Brain microvascular endothelial cell (primary cell): ENCODE data around the gene SLC12A9.

Source experiments
- DNase-seq: peaks from one replicate; pipeline ENCODE4 v3.0.0-alpha.2; 2020
- H3K27ac ChIP-seq: fragments of 250-450 bp; sonication (Bioruptor Pico); 2 replicates; pipeline ENCODE4 v1.5.1; 2020; ENCODE audit warnings: mild to moderate bottlenecking, moderate library complexity
- H3K27me3 ChIP-seq: fragments of 250-450 bp; sonication (Bioruptor Pico); replicated peaks from 2 replicates; pipeline ENCODE4 v1.5.1; 2020; ENCODE audit warnings: mild to moderate bottlenecking
- H3K36me3 ChIP-seq: fragments of 250-450 bp; sonication (Bioruptor Pico); replicated peaks from 2 replicates; pipeline ENCODE4 v1.5.1; 2020; ENCODE audit warnings: mild to moderate bottlenecking
- H3K4me3 ChIP-seq: 2 replicates; pipeline ENCODE4 v1.5.1; 2011; ENCODE audit warnings: low read depth, mild to moderate bottlenecking, control low read depth, low read length, moderate library complexity
- CTCF ChIP-seq: IDR thresholded peaks from 2 replicates; pipeline ENCODE4 v1.5.1; 2011; ENCODE audit warnings: low read depth, mild to moderate bottlenecking, moderate library complexity, low read length, control low read depth, inconsistent platforms; ENCODE audit errors: missing control alignments
- in situ Hi-C: cut with HindIII; loops from 2 replicates; pipeline ENCODE4 v1.10.0; 2017; ENCODE audit warnings: low sequenced_read_pairs, low pct_ligation_motif_present

The SLC12A9 gene

DNA sequence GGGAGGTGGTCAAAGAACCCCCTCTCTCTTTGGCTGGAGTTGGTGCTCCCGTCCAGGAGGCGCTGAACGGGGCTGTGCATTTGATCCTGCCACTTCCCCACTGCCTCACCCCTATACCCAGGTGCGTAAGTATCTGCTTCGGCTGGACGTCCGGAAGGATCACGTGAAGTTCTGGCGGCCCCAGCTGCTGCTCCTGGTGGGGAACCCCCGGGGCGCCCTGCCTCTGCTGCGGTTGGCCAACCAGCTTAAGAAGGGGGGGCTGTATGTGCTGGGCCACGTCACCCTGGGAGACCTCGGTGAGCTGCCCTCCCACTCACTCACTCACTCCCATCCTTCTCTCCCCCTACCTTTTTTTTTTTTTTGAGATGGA, 9.1 kb downstream of the SLC12A9 start:
- Histone ChIP-seq H3K27ac (no peak overlapping the region), H3K27me3 (no peaks in the 10 kb centered on the region), H3K4me3 (no peak overlapping the region), H3K36me3 (peaks cover 8% of the 10 kb centered on the region)
- DNase-seq, result no peak
- no peak for TF ChIP-seq CTCF
- in situ Hi-C loops, result no loop called here

DNA sequence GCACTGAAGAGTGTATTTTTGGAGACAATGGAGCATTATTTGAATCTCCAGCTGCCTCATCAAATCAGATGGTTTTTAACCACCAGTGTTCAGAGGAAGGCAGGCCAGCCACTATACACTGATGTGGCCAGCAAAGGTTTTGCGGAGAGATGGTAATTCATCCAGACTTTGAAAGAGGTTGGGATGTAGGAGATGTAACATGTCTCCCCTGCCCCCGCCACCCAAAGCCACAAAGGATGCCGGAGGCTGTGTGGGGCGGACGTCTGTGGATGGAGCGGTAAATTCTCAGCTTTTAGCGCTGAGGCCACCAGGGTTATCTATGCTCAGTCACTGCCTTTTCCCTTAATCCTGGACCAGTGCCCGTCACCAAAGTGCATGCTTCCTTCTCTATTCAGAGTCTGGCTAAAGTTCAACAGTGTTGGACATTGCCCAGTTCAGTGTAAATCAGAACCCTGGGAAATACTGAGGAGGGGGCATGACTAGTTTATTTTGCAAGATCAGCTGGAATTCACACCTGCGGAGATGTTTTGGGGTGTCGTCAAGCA, 11.0 kb downstream of the SLC12A9 start:
- TF ChIP-seq CTCF, result no peak
- in situ Hi-C loops, result no loop called here
- Histone ChIP-seq H3K36me3 (peaks cover 8% of the 10 kb centered on the region), H3K27ac (no peak overlapping the region), H3K4me3 (no peak overlapping the region), H3K27me3 (no peaks in the 10 kb centered on the region)
- no peak for DNase-seq

GRCh38 chr7:100864263-100864845, 11.8 kb downstream of the SLC12A9 start:
- no peak for TF ChIP-seq CTCF
- H3K4me3 ChIP-seq, result no peak overlapping the region
- peaks cover 11% of the 10 kb centered on the region for H3K36me3 ChIP-seq
- DNase-seq, result no peak
- H3K27me3 ChIP-seq, result no peaks in the 10 kb centered on the region
- in situ Hi-C loops, result no loop called here
- H3K27ac ChIP-seq, result no peak overlapping the region

DNA sequence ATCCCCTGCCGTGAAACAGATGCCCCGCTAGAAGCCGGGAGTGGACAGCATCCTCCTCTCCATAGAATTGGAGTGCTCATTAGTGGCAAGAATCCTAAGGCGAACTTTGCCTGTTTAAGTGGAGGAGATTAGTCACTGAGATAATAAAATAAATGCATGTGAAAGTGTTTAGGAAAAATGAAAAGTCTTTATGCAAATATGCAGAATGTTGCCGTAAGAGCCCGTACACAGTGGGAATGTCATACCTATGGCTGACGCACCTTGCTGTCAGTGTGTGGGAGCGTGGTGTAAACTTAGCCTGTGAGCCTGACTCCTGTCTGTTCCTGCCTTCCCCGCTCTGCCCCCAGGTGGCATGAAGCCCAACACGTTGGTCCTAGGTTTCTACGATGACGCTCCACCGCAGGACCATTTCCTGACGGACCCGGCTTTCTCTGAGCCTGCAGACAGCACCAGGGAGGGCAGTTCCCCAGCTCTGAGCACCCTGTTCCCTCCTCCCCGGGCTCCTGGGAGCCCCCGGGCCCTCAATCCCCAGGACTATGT, 12.9 kb downstream of the SLC12A9 start:
- Histone ChIP-seq H3K27ac (no peak overlapping the region), H3K27me3 (no peaks in the 10 kb centered on the region), H3K4me3 (no peak overlapping the region), H3K36me3 (peaks cover 14% of the 10 kb centered on the region)
- in situ Hi-C loops, result no loop called here
- TF ChIP-seq CTCF, result no peak
- DNase-seq, result no peak

GRCh38 chr7:100865938-100866728, 13.6 kb downstream of the SLC12A9 start:
- Histone ChIP-seq H3K4me3 (no peak overlapping the region), H3K36me3 (peaks cover 13% of the 10 kb centered on the region), H3K27ac (no peak overlapping the region), H3K27me3 (no peaks in the 10 kb centered on the region)
- in situ Hi-C loops, result no loop called here
- no peak for DNase-seq
- TF ChIP-seq CTCF, result no peak
